Muscle layer of colon (tissue), 2 donors: Measurements from ENCODE around the gene KRTAP21-3.
"Not testable (repeated sequence)": the region's sequence is repeated elsewhere in the genome, so short reads cannot be mapped to it uniquely, and the experiment has no call there.

Source experiments
- H3K27ac ChIP-seq: one replicate; pipeline ENCODE4 v1.7.0; 2013; ENCODE audit warnings: low read depth, mild to moderate bottlenecking, low read length, moderate library complexity
- H3K27me3 ChIP-seq, 2 donors: one replicate each; pipeline ENCODE4 v1.7.0; 2013; ENCODE audit warnings: low read length in 2 of 2, mild to moderate bottlenecking in 2 of 2; ENCODE audit not compliant: insufficient read depth in 2 of 2, control insufficient read depth in 1 of 2
- H3K36me3 ChIP-seq: one replicate; pipeline ENCODE4 v1.7.0; 2013; ENCODE audit warnings: mild to moderate bottlenecking, low read length; ENCODE audit not compliant: insufficient read depth
- H3K4me1 ChIP-seq: one replicate; pipeline ENCODE4 v1.7.0; 2013; ENCODE audit warnings: mild to moderate bottlenecking, low read length; ENCODE audit not compliant: insufficient read depth
- H3K4me3 ChIP-seq, 2 donors: one replicate each; pipeline ENCODE4 v1.7.0; 2013; ENCODE audit warnings: low read length in 2 of 2, low read depth in 1 of 2, mild to moderate bottlenecking in 1 of 2, moderate library complexity in 1 of 2
- H3K9ac ChIP-seq: one replicate; pipeline ENCODE4 v1.7.0; 2013; ENCODE audit warnings: low read length
- H3K9me3 ChIP-seq: one replicate; pipeline ENCODE4 v1.7.0; 2013; ENCODE audit warnings: mild to moderate bottlenecking, low read length
- donor health status: abdominal sarcoma.
- donor health status: Adenocarcinoma of cecum.

KRTAP21-3 gene, protein sequence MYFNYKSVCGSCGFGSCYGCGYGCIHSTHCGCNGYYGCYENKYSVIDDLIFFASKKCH

GRCh38 chr21:30718239-30718909, at the start of gene KRTAP21-3:
Gene KRTAP21-3, minus strand, starts transcription at chr21:30718777. Its CDS starts 18 bp downstream, at chr21:30718759.
- no peak within 1 kb of the TSS for H3K9ac ChIP-seq

GRCh38 chr21:30760776-30761175, 42.2 kb upstream of the KRTAP21-3 start:
- H3K36me3 ChIP-seq = no peaks in the 10 kb centered on the region
- H3K9ac ChIP-seq = no peak overlapping the region
- H3K4me3 ChIP-seq = no peak overlapping the region
- H3K9me3 ChIP-seq = no peaks in the 10 kb centered on the region
- H3K27me3 ChIP-seq = no peaks in the 10 kb centered on the region
- H3K27ac ChIP-seq = no peak overlapping the region
- no peaks in the 10 kb centered on the region for H3K4me1 ChIP-seq

More at GRCh38 chr21:30718239-30718909, at the start of gene KRTAP21-3:
- Histone ChIP-seq H3K4me1 (no peaks in the 10 kb centered on the region), H3K27ac (no peak within 1 kb of the TSS), H3K27me3 (no peaks in the 10 kb centered on the region), H3K9me3 (no peaks in the 10 kb centered on the region), H3K4me3 (no peak within 1 kb of the TSS), H3K36me3 (no peaks in the 10 kb centered on the region)

DNA sequence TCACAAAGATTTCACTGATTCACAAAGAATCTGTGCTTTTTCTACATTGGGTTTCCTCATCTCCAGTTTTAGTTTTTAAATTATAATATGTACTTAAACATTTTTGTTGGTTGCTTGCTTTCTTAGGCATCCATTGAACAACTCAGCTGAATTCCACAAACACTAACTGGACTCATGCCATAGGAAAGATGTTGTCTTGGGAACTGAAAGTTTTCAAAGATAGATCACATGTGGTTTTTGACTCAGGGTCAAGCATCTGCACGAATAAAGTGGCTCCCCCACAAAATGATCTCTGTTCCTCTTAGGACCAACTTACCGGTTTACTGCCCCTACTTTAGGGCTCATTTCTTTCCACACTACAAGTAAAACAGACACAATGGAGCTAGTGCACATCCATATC, 39.7 kb upstream of the KRTAP21-3 start:
- H3K27me3 ChIP-seq = no peaks in the 10 kb centered on the region
- no peak overlapping the region for H3K4me3 ChIP-seq
- no peak overlapping the region for H3K27ac ChIP-seq
- H3K9ac ChIP-seq = no peak overlapping the region
- no peaks in the 10 kb centered on the region for H3K36me3 ChIP-seq
- H3K4me1 ChIP-seq = no peaks in the 10 kb centered on the region
- H3K9me3 ChIP-seq = no peaks in the 10 kb centered on the region

DNA sequence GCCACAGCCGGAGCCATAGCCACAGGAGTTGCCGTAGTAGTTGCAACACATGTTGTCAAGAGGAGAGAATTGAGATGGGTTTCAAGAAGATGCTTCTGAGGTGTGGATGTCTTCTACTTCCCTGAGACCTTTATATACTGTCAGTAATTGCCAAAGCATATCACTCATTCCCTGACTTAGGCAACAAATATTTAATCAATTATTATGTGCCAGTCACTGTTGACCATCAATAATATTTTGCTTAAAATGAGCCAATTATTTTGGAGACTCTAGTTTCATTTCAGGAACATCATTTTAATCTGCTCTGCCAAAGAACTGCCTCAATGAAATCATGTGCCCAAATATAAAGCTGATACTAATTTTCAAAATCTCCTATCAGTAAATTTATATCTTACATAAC, 36.8 kb upstream of the KRTAP21-3 start, which contains the start of gene KRTAP21-1:
KRTAP21-1 (minus strand) TSS at position 101 of the 400 bp plus-strand sequence; CDS start at position 51, 50 bp downstream.
- not testable (repeated sequence) for H3K4me1 ChIP-seq, H3K27ac ChIP-seq, H3K27me3 ChIP-seq, H3K4me3 ChIP-seq, H3K36me3 ChIP-seq, H3K9me3 ChIP-seq, H3K9ac ChIP-seq

- Histone ChIP-seq H3K36me3 (no peaks in the 10 kb centered on the region), H3K27me3 (no peaks in the 10 kb centered on the region), H3K9me3 (no peaks in the 10 kb centered on the region), H3K4me3 (no peak within 1 kb of the TSS), H3K9ac (no peak within 1 kb of the TSS), H3K27ac (no peak within 1 kb of the TSS), H3K4me1 (no peaks in the 10 kb centered on the region)
These were observed 28.6 kb upstream of the KRTAP21-3 start, which contains the start of gene KRTAP21-2 for GRCh38 chr21:30747159-30747558. Gene KRTAP21-2, minus strand, starts transcription at chr21:30747259. Its CDS starts 57 bp downstream, at chr21:30747202.

DNA sequence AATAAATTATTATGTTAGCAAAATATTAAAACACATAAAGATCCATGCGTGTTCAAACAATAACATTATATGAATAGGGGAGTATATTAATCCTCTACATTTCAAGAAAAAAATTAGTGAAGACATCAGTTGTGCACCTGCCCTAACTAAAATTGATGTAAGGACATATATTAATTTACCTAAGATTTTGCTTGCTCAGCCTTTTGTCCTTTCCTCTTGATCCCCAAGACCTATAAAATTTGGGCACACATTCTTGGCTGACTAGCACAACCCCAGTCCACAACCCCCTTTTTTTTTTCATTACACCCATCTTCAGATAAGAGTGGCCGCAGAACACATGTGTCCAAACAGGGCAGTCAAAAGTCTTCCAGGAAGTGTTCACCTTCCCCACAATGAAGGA, 21.9 kb upstream of the KRTAP21-3 start:
- Histone ChIP-seq H3K4me1 (no peaks in the 10 kb centered on the region), H3K9me3 (no peaks in the 10 kb centered on the region), H3K27ac (no peak overlapping the region), H3K36me3 (no peaks in the 10 kb centered on the region), H3K9ac (no peak overlapping the region), H3K4me3 (no peak overlapping the region), H3K27me3 (no peaks in the 10 kb centered on the region)

DNA sequence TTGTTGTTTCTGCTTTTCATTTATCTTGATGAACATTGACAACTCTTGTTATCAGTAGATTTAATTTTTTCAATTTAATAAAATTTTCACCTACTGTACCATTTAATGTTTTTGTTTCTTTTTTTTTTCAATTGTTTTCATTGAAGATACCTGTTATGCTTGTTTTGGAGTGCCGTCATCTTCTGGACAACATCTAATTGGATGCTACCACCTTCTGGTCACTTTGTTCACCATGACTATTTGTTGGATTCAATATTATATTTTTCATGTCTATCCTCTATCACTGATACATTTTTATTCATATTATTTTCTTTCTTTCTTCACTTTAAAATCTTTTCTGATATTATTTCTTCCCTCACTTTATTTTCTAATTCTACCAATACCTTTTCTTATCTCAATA, 14.4 kb upstream of the KRTAP21-3 start:
- H3K4me3 ChIP-seq = no peak overlapping the region

GRCh38 chr21:30726726-30727125, 8.1 kb upstream of the KRTAP21-3 start:
- H3K27ac ChIP-seq = no peak overlapping the region
- H3K36me3 ChIP-seq = no peaks in the 10 kb centered on the region
- no peak overlapping the region for H3K4me3 ChIP-seq
- no peaks in the 10 kb centered on the region for H3K9me3 ChIP-seq
- no peaks in the 10 kb centered on the region for H3K4me1 ChIP-seq
- H3K27me3 ChIP-seq = no peaks in the 10 kb centered on the region
- no peak overlapping the region for H3K9ac ChIP-seq

More for the DNA sequence above, 14.4 kb upstream of the KRTAP21-3 start:
- H3K9me3 ChIP-seq = no peaks in the 10 kb centered on the region
- H3K36me3 ChIP-seq = no peaks in the 10 kb centered on the region
- no peaks in the 10 kb centered on the region for H3K27me3 ChIP-seq
- H3K27ac ChIP-seq = no peak overlapping the region
- H3K4me1 ChIP-seq = no peaks in the 10 kb centered on the region
- H3K9ac ChIP-seq = no peak overlapping the region

GRCh38 chr21:30719401-30719800, 824 bp upstream of the KRTAP21-3 start:
- no peak overlapping the region for H3K9ac ChIP-seq
- H3K27me3 ChIP-seq = no peaks in the 10 kb centered on the region
- no peaks in the 10 kb centered on the region for H3K36me3 ChIP-seq

DNA sequence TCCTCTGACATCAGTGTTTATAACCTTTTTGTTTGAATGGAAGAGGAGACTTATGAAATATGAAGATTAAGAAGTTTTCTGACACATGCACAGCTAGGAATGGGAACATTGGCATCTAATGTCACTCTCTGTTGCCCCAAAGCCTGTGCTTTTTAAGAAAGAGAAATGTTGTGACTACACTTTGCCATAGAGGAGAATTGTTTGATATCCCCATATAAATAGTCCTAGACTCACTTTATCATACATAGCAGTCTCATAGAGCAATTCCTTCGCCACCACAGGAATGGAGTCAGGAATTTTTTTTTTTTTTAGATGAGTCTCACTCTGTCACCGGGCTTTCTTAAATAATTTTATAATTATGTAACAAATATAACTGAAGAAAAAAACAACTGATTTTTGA, 1.5 kb downstream of the KRTAP21-3 start:
- H3K4me3 ChIP-seq = no peak overlapping the region
- no peaks in the 10 kb centered on the region for H3K27me3 ChIP-seq
- no peak overlapping the region for H3K27ac ChIP-seq
- no peaks in the 10 kb centered on the region for H3K4me1 ChIP-seq
- H3K9me3 ChIP-seq = no peaks in the 10 kb centered on the region
- H3K36me3 ChIP-seq = no peaks in the 10 kb centered on the region
- no peak overlapping the region for H3K9ac ChIP-seq

More at GRCh38 chr21:30719401-30719800, 824 bp upstream of the KRTAP21-3 start:
- Histone ChIP-seq H3K4me1 (no peaks in the 10 kb centered on the region), H3K4me3 (no peak overlapping the region), H3K27ac (no peak overlapping the region), H3K9me3 (no peaks in the 10 kb centered on the region)

- Histone ChIP-seq H3K9me3 (no peaks in the 10 kb centered on the region), H3K27me3 (no peaks in the 10 kb centered on the region), H3K4me1 (no peaks in the 10 kb centered on the region), H3K4me3 (no peak overlapping the region), H3K27ac (no peak overlapping the region), H3K9ac (no peak overlapping the region), H3K36me3 (no peaks in the 10 kb centered on the region)
These were observed 3.6 kb downstream of the KRTAP21-3 start for GRCh38 chr21:30714946-30715345.

GRCh38 chr21:30714456-30714855, 4.1 kb downstream of the KRTAP21-3 start:
- Histone ChIP-seq H3K4me3 (no peak overlapping the region), H3K9me3 (no peaks in the 10 kb centered on the region), H3K9ac (no peak overlapping the region), H3K36me3 (no peaks in the 10 kb centered on the region), H3K4me1 (no peaks in the 10 kb centered on the region), H3K27me3 (no peaks in the 10 kb centered on the region), H3K27ac (no peak overlapping the region)
